Hippocampal formation (tissue), 2 donors: Measurements from ENCODE around the gene IL1RAP.

Experiments used
- DNase-seq, 2 donors: peaks; one replicate each; lab custom pipeline; 2025; lab: John Stamatoyannopoulos, UW

Gene IL1RAP

GRCh38 chr3:190614226-190615059 is 100.6 kb downstream of the IL1RAP start:
- DNase-seq: no peak

GRCh38 chr3:190615060-190615384 is 101.1 kb downstream of the IL1RAP start:
- DNase-seq: no peak

- no peak for DNase-seq
These were observed 101.7 kb downstream of the IL1RAP start for GRCh38 chr3:190615607-190616006.

GRCh38 chr3:190616637-190617036 is 102.8 kb downstream of the IL1RAP start:
- DNase-seq: no peak

- no peak for DNase-seq
These were observed 103.3 kb downstream of the IL1RAP start for GRCh38 chr3:190617185-190617584.

GRCh38 chr3:190618330-190619030 is 104.6 kb downstream of the IL1RAP start:
- DNase-seq: no peak

GRCh38 chr3:190619353-190619752 is 105.5 kb downstream of the IL1RAP start:
- DNase-seq: no peak

- no peak for DNase-seq
These were observed 105.9 kb downstream of the IL1RAP start for GRCh38 chr3:190619761-190620160.

- DNase-seq: no peak
These were observed 107.2 kb downstream of the IL1RAP start for GRCh38 chr3:190620886-190621608.

- no peak for DNase-seq
These were observed 108.0 kb downstream of the IL1RAP start for GRCh38 chr3:190621927-190622326.

GRCh38 chr3:190624282-190624681 is 110.4 kb downstream of the IL1RAP start:
- DNase-seq: no peak

- DNase-seq: no peak
These were observed 113.2 kb downstream of the IL1RAP start for GRCh38 chr3:190626951-190627620.

- no peak for DNase-seq
These were observed 115.2 kb downstream of the IL1RAP start for GRCh38 chr3:190629088-190629487.

- DNase-seq: no peak
These were observed 117.4 kb downstream of the IL1RAP start for GRCh38 chr3:190631295-190631694.

- DNase-seq: no peak
These were observed 127.7 kb downstream of the IL1RAP start for GRCh38 chr3:190641564-190641963.

- DNase-seq: no peak
These were observed 128.1 kb downstream of the IL1RAP start for GRCh38 chr3:190642016-190642415.

GRCh38 chr3:190644035-190644434 is 130.2 kb downstream of the IL1RAP start:
- no peak for DNase-seq

GRCh38 chr3:190644766-190645165 is 130.9 kb downstream of the IL1RAP start:
- no peak for DNase-seq

- DNase-seq: no peak
These were observed 132.1 kb downstream of the IL1RAP start for GRCh38 chr3:190645932-190646460.

- no peak for DNase-seq
These were observed 133.1 kb downstream of the IL1RAP start for GRCh38 chr3:190646996-190647395.

- no peak for DNase-seq
These were observed 142.0 kb downstream of the IL1RAP start for GRCh38 chr3:190655933-190656332.

- DNase-seq: no peak
These were observed 144.2 kb downstream of the IL1RAP start for GRCh38 chr3:190658106-190658505.
